ENCODE results near the gene HEPACAM2.

HEPACAM2 gene

GRCh38 chr7:93226310-93226709, at the start of gene HEPACAM2:
TSS of gene HEPACAM2 (minus strand) at chr7:93226469.
- DNase-seq: no peak

GRCh38 chr7:93265220-93265619, 39.0 kb upstream of the HEPACAM2 start:
- DNase-seq: no peak

GRCh38 chr7:93262535-93262934, 36.3 kb upstream of the HEPACAM2 start:
- no peak for DNase-seq

- no peak for DNase-seq
Measured at GRCh38 chr7:93258661-93259060, 32.4 kb upstream of the HEPACAM2 start.

GRCh38 chr7:93249491-93250148, 23.4 kb upstream of the HEPACAM2 start:
- no peak for DNase-seq

- no peak for DNase-seq
Measured at GRCh38 chr7:93245525-93246432, 19.5 kb upstream of the HEPACAM2 start.

GRCh38 chr7:93242106-93242505, 15.8 kb upstream of the HEPACAM2 start:
- no peak for DNase-seq

GRCh38 chr7:93239824-93240223, 13.6 kb upstream of the HEPACAM2 start:
- DNase-seq: no peak

- no peak for DNase-seq
Measured at GRCh38 chr7:93238748-93239147, 12.5 kb upstream of the HEPACAM2 start.

- DNase-seq: no peak
Measured at GRCh38 chr7:93238131-93238530, 11.9 kb upstream of the HEPACAM2 start.

GRCh38 chr7:93235541-93235940, 9.3 kb upstream of the HEPACAM2 start:
- no peak for DNase-seq

GRCh38 chr7:93232673-93233018, 6.4 kb upstream of the HEPACAM2 start:
- DNase-seq: no peak

- peak; percentile 92 for DNase-seq
Measured at GRCh38 chr7:93231799-93232672, 5.8 kb upstream of the HEPACAM2 start, which contains the start of gene VPS50. TSS of gene VPS50 (plus strand) at chr7:93232366. CDS start at chr7:93232468, 102 bp downstream.

- DNase-seq: no peak
Measured at GRCh38 chr7:93231259-93231658, 5.0 kb upstream of the HEPACAM2 start.

GRCh38 chr7:93228302-93228701, 2.0 kb upstream of the HEPACAM2 start:
- DNase-seq: peak; percentile 5

GRCh38 chr7:93219868-93220267, 6.4 kb downstream of the HEPACAM2 start:
- no peak for DNase-seq

- DNase-seq: no peak
Measured at GRCh38 chr7:93218997-93219827, 7.1 kb downstream of the HEPACAM2 start.

GRCh38 chr7:93212881-93213280, 13.4 kb downstream of the HEPACAM2 start:
- DNase-seq: no peak

GRCh38 chr7:93211228-93211818, 14.9 kb downstream of the HEPACAM2 start:
- DNase-seq: no peak

GRCh38 chr7:93205046-93205445, 21.2 kb downstream of the HEPACAM2 start:
- DNase-seq: no peak

- no peak for DNase-seq
Measured at GRCh38 chr7:93203496-93203895, 22.8 kb downstream of the HEPACAM2 start.
